T-cell (primary cell): Measurements from ENCODE around the gene TC2N. TPM values are rescaled to one million over a fixed set of nuclear protein-coding genes. Genes with fewer than 3 reads are reported as not detected.
A peak's percentile ranks its signal among the peaks of the same experiment; 100 is the strongest.

Experiments
- ATAC-seq, 4 experiments: fragments of 200-7000 bp in 3 of 4; fragments of 150-1000 bp in 1 of 4; cut with Tn5 transposase; replicated peaks in 1 of 4; 1 replicate in 3 of 4; 2 replicates in 1 of 4; pipeline ENCODE4 v1.10.0; 2021; ENCODE audit warnings: moderate library complexity in 3 of 4, mild to moderate bottlenecking in 2 of 4, moderate number of reproducible peaks in 1 of 4
- CTCF ChIA-PET, 2 donors: fragments of 300-600 bp; sonication (Branson Sonifier 250); formaldehyde crosslinking; loops; one replicate each; lab custom pipeline; 2022; ENCODE audit warnings: antibody characterized with exemption in 2 of 2; lab: Charles Lee
- POLR2A ChIA-PET, 2 donors: fragments of 300-600 bp; sonication (Branson Sonifier 250); formaldehyde crosslinking; loops; one replicate each; lab custom pipeline; 2022; ENCODE audit warnings: antibody characterized with exemption in 2 of 2; lab: Charles Lee
- DNase-seq, 35 experiments: peaks; one replicate each; pipeline versions ENCODE4 v3.0.0 to v3.0.0-alpha.2; 2013 to 2023
- H3K27ac ChIP-seq: one replicate; pipeline ENCODE4 v1.5.1; 2013; ENCODE audit warnings: low read length
- H3K27me3 ChIP-seq, 2 experiments: replicated peaks in 1 of 2; 1 replicate in 1 of 2; 2 replicates in 1 of 2; pipeline versions ENCODE4 v1.6.1 to v1.7.0; 2013; ENCODE audit warnings: low read length in 1 of 2, mixed read lengths in 1 of 2; ENCODE audit not compliant: control insufficient read depth in 2 of 2, insufficient read depth in 2 of 2; ENCODE audit errors: extremely low read depth in 1 of 2
- H3K36me3 ChIP-seq, 2 donors: 1 replicate in 1 of 2; 2 replicates in 1 of 2; pipeline versions ENCODE4 v1.6.1 to v1.7.0; 2013; ENCODE audit warnings: low read length in 1 of 2; ENCODE audit not compliant: control insufficient read depth in 2 of 2, insufficient read depth in 1 of 2; ENCODE audit errors: extremely low read depth in 1 of 2
- H3K4me1 ChIP-seq, 2 experiments: 1 replicate in 1 of 2; 2 replicates in 1 of 2; pipeline versions ENCODE4 v1.6.1 to v1.7.0; 2013; ENCODE audit warnings: low read length in 2 of 2, mixed read lengths in 1 of 2; ENCODE audit not compliant: insufficient read depth in 2 of 2, control insufficient read depth in 1 of 2; ENCODE audit errors: extremely low read depth in 1 of 2
- H3K4me3 ChIP-seq, 2 donors: 1 replicate in 1 of 2; 2 replicates in 1 of 2; pipeline versions ENCODE4 v1.5.1 to v1.7.0; 2013; ENCODE audit warnings: mild to moderate bottlenecking in 2 of 2, low read length in 1 of 2, moderate library complexity in 1 of 2; ENCODE audit not compliant: control insufficient read depth in 1 of 2; ENCODE audit errors: extremely low read depth in 1 of 2
- H3K9me3 ChIP-seq: 2 replicates; pipeline ENCODE4 v1.7.0; 2013
- H3K27ac Mint-ChIP-seq, 2 donors: one replicate each; pipeline ENCODE4 v1.8.0; 2020 to 2021; ENCODE audit warnings: mild to moderate bottlenecking in 2 of 2, mixed read lengths in 2 of 2
- H3K27me3 Mint-ChIP-seq, 2 donors: one replicate each; pipeline ENCODE4 v1.8.0; 2021 to 2022; ENCODE audit warnings: mixed read lengths in 2 of 2
- H3K36me3 Mint-ChIP-seq: one replicate; pipeline ENCODE4 v1.8.0; 2021; ENCODE audit warnings: mixed read lengths
- H3K4me1 Mint-ChIP-seq, 3 donors: one replicate each; pipeline ENCODE4 v1.8.0; 2020 to 2022; ENCODE audit warnings: mixed read lengths in 3 of 3, mild to moderate bottlenecking in 1 of 3
- H3K4me3 Mint-ChIP-seq, 3 donors: one replicate each; pipeline ENCODE4 v1.8.0; 2020 to 2022; ENCODE audit warnings: mild to moderate bottlenecking in 3 of 3, mixed read lengths in 3 of 3, moderate library complexity in 3 of 3
- H3K9me3 Mint-ChIP-seq, 3 donors: one replicate each; pipeline ENCODE4 v1.8.0; 2020 to 2022; ENCODE audit warnings: mixed read lengths in 3 of 3
- WGBS: methylation state at CpG from one replicate; pipeline ENCODE4 v1.1.5; 2013; ENCODE audit warnings: missing lambda C conversion rate; ENCODE audit not compliant: insufficient coverage; 5-methylcytosine and 5-hydroxymethylcytosine counted together
- total RNA-seq, 35 experiments: library from RNA in 6 of 35; stranded (reverse) in 6 of 35; fragments of 120-200 nt in 1 of 35; gene quantifications; one replicate each; pipeline versions ENCODE4 v1.2.1 to v1.2.4 and lab custom pipeline; 2013 to 2026

TC2N gene
- total RNA-seq, 5 donors from 2014 or later (not counting 1 experiment from before 2014, with no cell fraction given), result 203 to 274 (median 243) TPM

DNA sequence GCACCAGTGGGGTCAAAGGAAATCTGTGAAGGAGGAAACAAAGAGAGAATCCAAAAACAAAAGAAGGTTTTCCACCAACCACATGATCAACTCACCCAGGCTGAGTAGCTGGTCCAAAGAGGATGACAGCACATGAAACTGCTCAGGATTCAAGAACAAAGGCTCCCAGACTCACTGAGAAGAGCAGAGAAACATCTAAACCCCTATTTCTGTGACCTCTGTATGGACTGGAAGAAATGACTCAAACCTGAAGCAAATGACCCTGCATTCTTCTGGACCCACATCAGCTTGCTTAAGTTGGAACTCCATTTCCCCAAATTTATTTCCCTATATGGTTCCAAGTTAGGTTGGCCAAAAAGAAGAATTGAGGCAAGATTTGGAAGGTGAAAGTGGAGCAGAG, 26.3 kb downstream of the TC2N start:
- H3K4me1 ChIP-seq, result peaks cover 21 to 37% of the 10 kb centered on the region in 2 experiments
- no peaks in the 10 kb centered on the region for H3K27me3 ChIP-seq
- peak overlapping the region; percentile 56 to 73 for H3K27ac Mint-ChIP-seq
- peak overlapping the region; percentile 5 for H3K27ac ChIP-seq
- CTCF ChIA-PET, result interaction anchor here in 1 of 2 donors (1.6 kb wide), 1 partner anchor 70 kb away, joined by 8 read pairs; no protein-coding TSS in a partner anchor
- H3K36me3 ChIP-seq, result peaks cover 4 to 45% of the 10 kb centered on the region in 2 donors
- no peaks in the 10 kb centered on the region for H3K27me3 Mint-ChIP-seq
- ATAC-seq (no peak), DNase-seq (no peak)
- H3K36me3 Mint-ChIP-seq, result peaks cover 48% of the 10 kb centered on the region
- H3K9me3 Mint-ChIP-seq, result no peaks in the 10 kb centered on the region
- H3K4me3 ChIP-seq, result no peak overlapping the region
- POLR2A ChIA-PET, result interaction anchor here in 1 of 2 donors (0.6 kb wide), 1 partner anchor 36 kb away, joined by 3 read pairs; no protein-coding TSS in a partner anchor
- H3K4me3 Mint-ChIP-seq, result no peak overlapping the region
- H3K9me3 ChIP-seq, result no peaks in the 10 kb centered on the region
- peaks cover 78 to 87% (median 86%) of the 10 kb centered on the region in 3 donors for H3K4me1 Mint-ChIP-seq

- Mint-ChIP-seq H3K4me3 (no peak overlapping the region), H3K27me3 (no peaks in the 10 kb centered on the region), H3K27ac (peak overlapping the region; percentile 56 to 73), H3K36me3 (peaks cover 41% of the 10 kb centered on the region), H3K9me3 (no peaks in the 10 kb centered on the region), H3K4me1 (peaks cover 84 to 90% (median 88%) of the 10 kb centered on the region in 3 donors)
- Histone ChIP-seq H3K36me3 (peaks cover 4 to 35% of the 10 kb centered on the region in 2 donors), H3K27ac (no peak overlapping the region), H3K27me3 (no peaks in the 10 kb centered on the region), H3K4me3 (no peak overlapping the region), H3K4me1 (peaks cover 23 to 40% of the 10 kb centered on the region in 2 experiments), H3K9me3 (no peaks in the 10 kb centered on the region)
- DNase-seq (peak in 4 of 35 experiments; percentile 8 to 30 (median 21)), ATAC-seq (no peak)
- POLR2A ChIA-PET, result interaction anchor here (0.5 to 0.8 kb wide), 4 partner anchors 14 to 69 kb away, joined by 3 to 4 read pairs (median 4); no protein-coding TSS in a partner anchor
- CTCF ChIA-PET, result interaction anchor here in 1 of 2 donors (1.0 to 1.6 kb wide), 2 partner anchors 18 to 72 kb away, joined by 3 to 8 read pairs; no protein-coding TSS in a partner anchor
- WGBS, result no CpG with 5 or more reads among the region's 1 CpG
Measured at GRCh38 chr14:91839749-91840148, 27.6 kb downstream of the TC2N start.

- Histone ChIP-seq H3K27me3 (no peaks in the 10 kb centered on the region), H3K9me3 (no peaks in the 10 kb centered on the region), H3K36me3 (peaks cover 4 to 22% of the 10 kb centered on the region in 2 donors), H3K4me1 (peaks cover 21 to 34% of the 10 kb centered on the region in 2 experiments), H3K27ac (peak overlapping the region; percentile 43), H3K4me3 (peak overlapping the region; percentile 54 to 69)
- no peak for ATAC-seq
- peak overlapping the region; percentile 90 for H3K27ac Mint-ChIP-seq
- peak overlapping the region; percentile 80 to 84 (median 84) for H3K4me3 Mint-ChIP-seq
- ChIA-PET POLR2A (interaction anchor here in 1 of 2 donors (0.5 kb wide), 1 partner anchor 28 kb away, joined by 5 read pairs; no protein-coding TSS in a partner anchor), CTCF (interaction anchor here in 1 of 2 donors (0.5 to 1.1 kb wide), 3 partner anchors 53 to 648 kb away, joined by 3 to 4 read pairs (median 3); no protein-coding TSS in a partner anchor)
- H3K4me1 Mint-ChIP-seq, result peaks cover 83 to 87% (median 86%) of the 10 kb centered on the region in 3 donors
- DNase-seq, result no peak
- no peaks in the 10 kb centered on the region for H3K9me3 Mint-ChIP-seq
- 79% methylated on average over 6 of the region's 12 CpGs for WGBS
- H3K27me3 Mint-ChIP-seq, result no peaks in the 10 kb centered on the region
- H3K36me3 Mint-ChIP-seq, result peaks cover 29% of the 10 kb centered on the region
Measured at GRCh38 chr14:91837076-91837475, 30.3 kb downstream of the TC2N start.

DNA sequence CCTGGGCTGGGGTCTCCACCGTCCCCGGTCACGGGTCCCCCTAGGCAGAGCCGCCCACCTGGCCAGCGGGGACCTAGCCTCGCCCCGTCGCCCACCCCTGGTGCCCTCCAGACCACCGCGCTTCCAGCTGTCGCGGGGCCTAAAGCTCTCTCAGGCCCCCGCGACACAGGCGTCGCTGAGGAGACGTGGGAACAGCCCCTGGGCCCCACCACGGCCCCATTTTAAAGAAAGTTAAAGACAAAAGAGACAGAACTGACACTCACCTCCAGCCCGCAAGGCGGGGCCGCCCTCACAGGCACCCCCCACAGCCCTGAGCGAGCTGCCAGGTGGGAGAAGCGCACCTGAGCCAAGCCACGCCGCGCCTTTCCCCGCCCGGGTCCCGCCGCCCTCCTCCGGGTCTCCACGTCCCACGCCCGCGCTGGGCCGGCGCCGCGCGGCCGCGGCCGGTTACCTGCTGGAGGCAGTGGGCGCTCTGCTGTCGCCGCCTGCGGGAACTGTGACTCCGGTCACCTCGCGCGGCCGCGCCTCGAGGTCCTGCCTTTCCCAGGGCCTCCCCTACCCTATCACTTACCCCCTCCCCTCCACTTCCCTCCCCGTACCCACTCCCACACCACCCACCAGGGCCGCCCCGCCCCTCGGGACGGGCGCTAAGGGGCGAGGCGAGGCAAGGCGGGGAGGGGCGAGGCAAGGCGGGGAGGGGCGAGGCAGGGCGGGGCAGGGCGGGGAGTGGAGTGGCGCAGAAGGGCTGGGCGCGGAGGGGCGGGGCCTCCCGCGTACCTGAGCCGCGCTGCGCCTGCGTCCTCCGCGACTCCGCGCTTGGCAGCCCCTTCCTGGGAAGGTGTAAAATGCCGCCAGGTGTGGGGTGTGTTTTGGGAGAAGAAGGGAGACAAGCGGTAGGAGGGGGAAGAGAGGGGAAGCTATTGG, 31.2 kb downstream of the TC2N start:
- Mint-ChIP-seq H3K4me1 (peaks cover 81 to 85% (median 85%) of the 10 kb centered on the region in 3 donors), H3K27me3 (no peaks in the 10 kb centered on the region), H3K4me3 (peak overlapping the region; percentile 80 to 84 (median 84)), H3K9me3 (no peaks in the 10 kb centered on the region), H3K27ac (peak overlapping the region; percentile 90), H3K36me3 (peaks cover 24% of the 10 kb centered on the region)
- POLR2A ChIA-PET, result interaction anchor here in 1 of 2 donors (0.5 to 0.9 kb wide), 3 partner anchors 29 to 775 kb away, joined by 3 to 5 read pairs (median 5); partner anchors contain the start of gene TRIP11
- CTCF ChIA-PET, result interaction anchor here (0.7 to 1.4 kb wide), 4 partner anchors 36 to 75 kb away, joined by 3 to 5 read pairs (median 3); no protein-coding TSS in a partner anchor
- Histone ChIP-seq H3K27me3 (no peaks in the 10 kb centered on the region), H3K9me3 (no peaks in the 10 kb centered on the region), H3K36me3 (peaks cover 0 to 17% of the 10 kb centered on the region in 2 donors), H3K4me1 (peaks cover 21 to 30% of the 10 kb centered on the region in 2 experiments), H3K27ac (peak overlapping the region; percentile 43), H3K4me3 (peak overlapping the region; percentile 54 to 77)
- DNase-seq, result peak; percentile 69 to 95 (median 83)
- WGBS, result under 1% methylated on average over 67 of the region's 84 CpGs
- peak; percentile 84 to 95 (median 89) for ATAC-seq

GRCh38 chr14:91835197-91835919, 32.0 kb downstream of the TC2N start:
- CTCF ChIA-PET, result interaction anchor here (0.7 to 1.4 kb wide), 4 partner anchors 37 to 76 kb away, joined by 3 to 5 read pairs (median 3); no protein-coding TSS in a partner anchor
- peaks cover 22% of the 10 kb centered on the region for H3K36me3 Mint-ChIP-seq
- Histone ChIP-seq H3K9me3 (no peaks in the 10 kb centered on the region), H3K27me3 (no peaks in the 10 kb centered on the region), H3K4me3 (peak overlapping the region; percentile 54 to 77), H3K4me1 (peaks cover 27% of the 10 kb centered on the region in 2 experiments), H3K27ac (peak overlapping the region; percentile 21), H3K36me3 (peaks cover 0 to 11% of the 10 kb centered on the region in 2 donors)
- no peaks in the 10 kb centered on the region for H3K27me3 Mint-ChIP-seq
- ATAC-seq, result peak in 3 of 4 experiments; percentile 10 to 17 (median 15)
- 1% methylated on average over 18 of the region's 19 CpGs for WGBS
- DNase-seq, result peak in 13 of 35 experiments; percentile 4 to 63 (median 14)
- H3K4me3 Mint-ChIP-seq, result peak overlapping the region; percentile 80 to 84 (median 84)
- peaks cover 80 to 82% (median 82%) of the 10 kb centered on the region in 3 donors for H3K4me1 Mint-ChIP-seq
- H3K9me3 Mint-ChIP-seq, result no peaks in the 10 kb centered on the region
- POLR2A ChIA-PET, result interaction anchor here (0.6 to 1.1 kb wide), 5 partner anchors 12 to 774 kb away, joined by 3 to 7 read pairs (median 3); partner anchors contain the start of gene TRIP11 (in 1 of the 2)
- H3K27ac Mint-ChIP-seq, result peak overlapping the region; percentile 36 to 73
